DMS153 (cell line): Measurements from ENCODE around the gene ZNF254.
"Not testable (repeated sequence)": the region's sequence is repeated elsewhere in the genome, so short reads cannot be mapped to it uniquely, and the experiment has no call there.

Source experiments
- DNase-seq: peaks from one replicate; lab custom pipeline; 2025; lab: John Stamatoyannopoulos, UW

ZNF254 gene

DNA sequence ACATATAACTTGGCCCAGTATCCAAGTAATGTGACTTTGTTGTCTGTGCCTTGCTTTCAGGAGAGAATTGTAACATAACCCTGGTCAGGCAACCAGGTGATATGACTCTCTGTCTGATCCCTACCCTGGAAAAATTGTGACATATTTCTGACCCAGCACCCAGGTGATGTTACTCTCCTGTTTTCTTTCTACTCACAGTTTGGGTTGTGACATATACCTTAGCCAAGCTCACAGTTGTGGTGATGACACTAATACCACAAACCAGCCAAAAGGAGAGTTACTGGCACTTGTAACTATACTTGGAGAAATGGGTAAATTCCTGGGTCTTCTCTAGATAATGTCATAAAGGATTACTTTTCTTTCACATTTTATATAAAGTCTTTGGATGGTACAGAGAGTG lies 14.3 kb upstream of the ZNF254 start:
- no peak for DNase-seq

DNA sequence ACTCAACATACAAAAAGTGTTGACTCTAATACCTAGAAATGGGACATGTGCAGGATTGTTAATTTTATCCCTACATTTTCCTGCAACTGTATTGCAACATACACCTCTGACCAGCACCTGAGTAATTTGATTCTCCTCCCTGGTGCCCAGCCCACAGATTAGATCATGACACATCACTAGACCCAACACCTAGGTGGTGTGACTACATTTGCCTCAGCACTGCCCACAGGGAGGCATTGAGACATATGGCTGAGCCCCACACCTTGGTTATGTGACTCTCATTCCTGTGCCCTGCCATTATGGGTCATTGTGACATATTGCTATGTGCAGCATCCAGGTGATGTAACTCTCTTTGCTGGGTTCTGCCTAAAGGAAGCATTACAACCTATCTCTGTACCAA lies 13.2 kb upstream of the ZNF254 start:
- DNase-seq = no peak

DNA sequence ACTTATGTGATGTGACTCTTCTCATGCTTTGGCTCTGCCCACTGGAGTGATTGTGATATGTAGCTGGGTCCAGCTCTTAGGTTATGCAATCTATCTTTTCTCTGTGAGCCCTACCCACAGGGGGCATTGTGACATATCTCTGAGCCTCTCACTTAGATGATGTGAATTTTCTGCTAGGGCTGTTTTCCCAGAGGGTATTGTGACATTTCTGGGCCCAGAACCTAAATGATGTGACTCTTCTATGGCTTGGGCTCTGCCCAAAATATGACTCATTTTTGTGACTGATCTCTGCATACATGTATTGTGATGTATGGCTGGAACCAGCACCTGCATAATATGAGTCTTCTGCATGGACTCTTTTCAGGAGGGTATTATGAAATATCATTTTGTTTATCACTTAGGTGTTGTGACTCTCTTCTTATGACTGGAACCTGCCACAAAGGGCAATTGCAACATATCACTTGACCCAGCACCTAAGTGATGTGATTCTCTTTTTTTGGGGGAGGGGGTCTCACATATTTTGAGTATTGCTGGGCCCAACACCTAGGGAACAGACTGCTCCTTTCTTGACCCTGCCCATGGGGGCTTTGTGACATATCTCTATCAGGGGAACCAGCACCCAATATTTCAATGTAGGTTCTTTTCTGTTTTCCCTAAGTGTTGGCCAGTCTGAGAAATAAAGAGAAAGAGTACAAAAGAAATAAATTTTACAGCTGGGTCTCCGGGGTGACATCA lies 12.1 kb upstream of the ZNF254 start:
- DNase-seq = no peak

DNA sequence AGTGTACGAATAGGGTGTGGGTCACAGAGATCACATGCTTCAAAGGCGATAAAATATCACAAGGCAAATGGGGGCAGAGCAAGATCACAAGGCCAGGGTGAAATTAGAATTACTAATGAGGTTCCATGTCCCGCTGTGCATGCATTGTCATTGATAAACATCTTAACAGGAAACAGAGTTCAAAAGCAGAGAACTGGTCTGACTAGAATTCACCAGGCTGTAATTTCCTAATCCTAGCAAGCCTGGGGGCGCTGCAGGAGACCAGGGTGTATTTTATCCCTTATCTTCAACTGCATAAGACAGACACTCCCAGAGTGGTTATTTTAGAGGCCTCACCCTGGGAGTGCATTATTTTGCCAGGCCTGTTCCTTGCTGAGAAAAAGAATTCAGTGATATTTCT lies 11.5 kb upstream of the ZNF254 start:
- DNase-seq = not testable (repeated sequence)

DNA sequence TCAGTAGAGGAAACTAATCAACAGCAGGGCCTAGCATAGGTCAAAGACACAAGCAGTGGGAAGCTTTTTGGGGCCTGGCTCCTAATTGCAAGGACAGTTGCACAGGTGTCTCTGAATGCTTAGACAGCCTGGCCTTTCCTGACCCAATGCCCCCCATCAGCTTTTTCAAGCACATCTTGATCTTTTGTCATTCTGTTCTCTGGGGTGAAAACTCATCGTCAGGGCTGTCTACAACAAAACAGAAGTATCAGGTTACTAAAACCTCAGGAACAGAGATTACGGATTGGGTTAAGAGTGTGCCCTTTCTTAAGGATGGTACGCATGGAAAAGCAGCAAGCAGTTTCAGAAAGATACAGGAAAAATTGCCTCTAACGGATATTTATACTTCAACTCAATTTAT lies 8.3 kb upstream of the ZNF254 start:
- no peak for DNase-seq

DNA sequence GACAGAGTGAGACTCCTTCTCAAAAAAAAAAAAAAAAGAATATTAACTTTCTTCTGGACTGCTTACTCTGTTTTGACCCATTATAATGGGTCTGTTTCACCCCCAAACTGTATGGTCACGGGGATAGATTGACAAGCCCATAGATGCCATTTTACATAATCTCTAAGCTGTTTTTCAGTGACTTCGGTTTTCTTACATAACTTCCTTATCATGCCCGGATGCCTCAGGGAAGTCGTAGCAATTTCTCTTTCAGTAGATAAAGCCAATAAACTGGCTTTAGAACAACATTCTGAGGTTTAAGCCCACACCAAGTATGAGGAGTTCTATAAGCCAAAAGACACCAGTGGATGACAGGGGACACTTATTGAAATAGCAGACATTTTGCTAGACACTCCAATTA lies 5.9 kb upstream of the ZNF254 start:
- DNase-seq = no peak

DNA sequence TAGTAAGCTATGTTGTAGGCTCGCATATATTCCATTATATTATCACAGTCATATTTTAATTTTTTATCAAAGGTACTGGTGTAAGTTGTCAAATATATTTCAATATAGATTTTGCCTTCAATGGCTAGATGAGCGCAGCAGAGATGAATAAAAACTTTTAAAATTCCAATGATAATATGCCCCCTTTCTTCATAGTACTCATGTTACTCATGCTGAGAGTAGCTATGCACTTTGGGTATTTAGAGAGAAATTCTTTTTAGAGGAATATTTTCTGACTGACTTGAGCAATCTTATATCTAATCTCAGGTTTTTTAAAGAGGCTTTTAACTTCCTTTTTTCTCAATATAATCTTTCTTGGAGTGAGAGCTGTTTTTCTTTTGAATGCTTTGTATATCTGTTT lies 11.4 kb downstream of the ZNF254 start:
- DNase-seq = no peak

DNA sequence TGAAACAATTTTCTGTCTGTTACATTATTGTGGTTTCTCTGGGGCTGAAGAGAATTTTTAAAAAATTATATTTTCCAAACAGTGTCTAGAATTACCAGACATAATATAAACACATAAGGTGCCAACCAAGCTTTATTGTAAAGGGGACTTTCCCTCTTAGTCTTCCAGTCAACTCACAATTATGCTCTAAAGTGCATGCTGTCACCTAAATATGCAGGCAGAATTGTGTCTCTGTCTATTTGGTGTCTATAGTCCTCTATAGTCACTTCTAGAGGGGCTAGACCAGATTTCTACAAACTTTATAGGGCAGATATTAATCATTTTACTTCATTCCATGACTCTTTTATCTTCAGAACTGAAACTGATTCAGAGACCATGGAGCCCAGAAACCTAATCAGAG lies 12.8 kb downstream of the ZNF254 start:
- DNase-seq = no peak

DNA sequence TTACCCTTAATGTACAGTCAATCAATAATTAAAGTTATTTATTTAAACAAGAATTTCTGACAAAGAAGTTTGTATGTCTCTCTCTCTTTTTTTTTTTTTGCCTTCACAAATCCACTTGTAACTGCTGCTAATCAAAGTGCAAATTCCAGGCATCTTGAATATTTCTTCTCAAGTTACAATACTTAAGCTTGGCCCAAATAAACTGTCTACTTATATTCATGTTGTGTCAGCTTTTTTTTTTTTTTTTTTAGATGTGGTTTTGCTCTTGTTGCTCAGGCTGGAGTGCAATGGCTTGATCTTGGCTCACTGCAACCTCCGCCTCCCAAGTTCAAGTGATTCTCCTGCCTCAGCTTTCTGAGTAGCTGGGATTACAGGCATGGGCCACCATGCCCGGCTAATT lies 13.6 kb downstream of the ZNF254 start:
- not testable (repeated sequence) for DNase-seq

DNA sequence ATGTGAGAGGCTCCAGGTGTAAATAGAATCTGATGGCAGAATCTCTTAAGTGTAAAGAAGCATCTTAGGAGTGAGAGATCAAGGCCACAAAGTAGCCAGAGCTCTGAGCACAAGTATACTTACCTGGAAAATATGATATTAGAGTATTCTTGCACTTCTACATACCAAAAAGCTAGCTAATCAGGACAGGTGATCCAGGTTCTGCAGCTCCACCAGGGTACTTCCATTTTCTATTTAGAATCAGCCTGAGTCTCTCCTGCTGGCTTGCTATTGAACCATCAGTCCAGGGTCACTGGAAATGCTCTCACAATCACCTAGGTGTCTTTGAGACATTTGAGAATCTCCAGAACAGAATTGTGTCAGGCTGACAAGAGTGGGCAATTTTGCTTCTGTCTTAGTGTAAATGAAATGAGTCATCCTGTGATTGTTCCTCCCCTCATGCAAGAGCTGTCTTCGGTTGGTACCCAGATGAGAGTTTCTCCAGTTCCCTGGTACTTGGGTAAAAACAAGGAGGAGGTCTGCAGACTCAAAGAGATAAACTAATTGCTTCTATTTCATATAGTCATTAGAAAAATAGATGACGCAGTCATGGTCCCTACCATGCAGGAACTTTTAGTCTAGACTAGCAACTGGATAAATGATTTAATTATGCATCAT lies 14.6 kb downstream of the ZNF254 start:
- no peak for DNase-seq

DNA sequence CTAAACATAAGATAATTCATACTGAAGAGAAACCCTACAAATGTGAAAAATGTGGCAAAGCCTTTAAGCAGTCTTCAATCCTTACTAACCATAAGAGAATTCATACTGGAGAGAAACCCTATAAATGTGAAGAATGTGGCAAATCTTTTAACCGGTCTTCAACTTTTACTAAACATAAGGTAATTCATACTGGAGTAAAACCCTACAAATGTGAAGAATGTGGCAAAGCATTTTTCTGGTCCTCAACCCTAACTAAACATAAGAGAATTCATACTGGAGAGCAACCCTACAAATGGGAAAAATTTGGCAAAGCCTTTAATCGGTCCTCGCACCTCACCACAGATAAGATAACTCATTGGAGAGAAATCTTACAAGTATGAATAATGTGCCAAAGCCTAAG lies 40.6 kb downstream of the ZNF254 start:
- no peak for DNase-seq

DNA sequence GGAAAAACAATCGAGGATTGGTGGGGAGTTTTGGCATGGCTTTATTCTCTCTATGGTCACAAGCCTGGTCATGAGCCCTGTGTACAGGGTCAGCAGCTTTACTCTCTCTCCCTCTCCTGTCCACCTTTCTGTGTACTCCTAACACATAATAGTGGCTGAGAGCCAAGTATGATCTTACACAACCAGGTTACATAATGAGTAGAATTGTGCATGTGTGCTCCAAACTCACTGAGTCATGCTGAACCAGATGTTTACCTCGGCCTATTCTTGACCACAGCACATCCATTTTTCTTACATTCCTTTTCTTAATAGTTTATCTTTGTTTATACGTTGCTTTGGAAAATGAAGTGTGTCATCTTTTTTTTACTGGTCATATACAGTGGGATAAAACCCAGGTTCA lies 53.1 kb downstream of the ZNF254 start:
- no peak for DNase-seq

DNA sequence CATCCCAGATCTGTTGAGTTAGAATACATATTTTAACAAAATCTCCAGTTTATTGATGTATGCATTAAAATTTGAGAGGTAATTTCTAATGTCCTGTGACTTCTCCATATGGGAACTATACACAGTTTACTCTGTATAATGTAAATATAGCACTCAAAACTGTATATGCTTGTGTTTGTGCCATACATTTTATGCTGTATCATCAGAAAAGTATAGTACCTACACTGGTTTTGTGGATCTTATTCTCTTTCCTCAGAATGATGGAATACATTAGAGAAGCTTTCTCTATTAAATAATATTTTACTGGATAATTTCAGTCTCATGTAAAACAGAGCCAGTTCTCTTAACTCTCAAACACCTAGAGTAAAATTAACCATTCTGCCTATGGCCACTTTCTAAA lies 53.6 kb downstream of the ZNF254 start:
- DNase-seq = no peak

DNA sequence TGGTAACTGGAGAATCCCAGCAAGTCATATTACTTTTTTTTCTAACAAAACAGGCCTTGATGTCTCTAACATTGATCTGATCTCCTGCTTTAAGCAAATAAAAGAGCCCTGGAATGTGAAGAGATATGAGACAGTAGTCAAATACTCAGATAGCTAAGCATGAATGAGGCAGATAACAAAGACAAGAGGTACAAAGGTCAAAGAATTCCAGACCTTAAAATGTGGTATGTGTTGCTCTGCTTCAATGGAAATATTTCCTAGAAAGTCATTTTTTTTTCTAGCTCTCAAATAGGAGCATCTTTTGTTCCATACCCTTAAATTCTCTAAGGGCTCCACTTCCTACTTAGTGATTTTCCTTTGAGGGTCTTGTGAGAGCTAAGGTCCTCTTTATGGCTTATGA lies 54.6 kb downstream of the ZNF254 start:
- DNase-seq = no peak

DNA sequence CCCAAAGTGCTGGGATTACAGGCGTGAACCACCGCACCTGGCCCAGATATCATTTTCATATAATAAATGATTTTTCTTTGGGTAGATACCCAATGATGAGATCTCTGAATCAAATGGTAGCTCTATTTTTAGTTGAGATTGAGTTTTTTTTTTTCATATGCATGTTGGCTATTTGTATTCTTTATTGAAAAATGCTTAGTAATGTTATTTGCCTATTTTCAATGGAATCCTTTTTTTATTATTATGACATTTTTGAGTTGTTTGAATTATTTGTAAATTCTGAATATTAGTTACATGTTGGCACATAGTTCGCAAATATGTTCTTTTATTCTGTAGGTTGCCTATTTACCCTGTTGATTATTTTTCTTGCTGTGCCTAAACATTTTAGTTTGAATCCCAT lies 55.8 kb downstream of the ZNF254 start:
- no peak for DNase-seq

DNA sequence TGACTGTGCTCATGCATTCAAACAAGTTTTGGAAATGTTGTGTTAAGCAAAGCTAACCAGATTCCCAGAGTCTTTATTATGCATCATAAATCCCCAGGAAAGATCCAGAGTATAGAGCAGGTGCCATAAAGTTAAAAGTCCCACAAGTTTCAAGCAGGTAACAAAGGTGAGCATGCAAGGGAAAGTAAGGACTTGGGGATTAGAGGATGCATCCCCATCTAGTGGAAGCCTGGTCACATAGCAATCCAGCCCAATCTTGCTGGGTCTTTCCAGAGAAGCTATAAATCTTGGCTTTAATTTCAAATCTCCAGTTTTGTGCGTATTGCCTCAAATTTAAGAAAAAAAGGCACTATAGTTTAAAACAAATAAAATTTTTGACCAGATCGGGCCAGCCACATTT lies 72.7 kb downstream of the ZNF254 start:
- DNase-seq = no peak

DNA sequence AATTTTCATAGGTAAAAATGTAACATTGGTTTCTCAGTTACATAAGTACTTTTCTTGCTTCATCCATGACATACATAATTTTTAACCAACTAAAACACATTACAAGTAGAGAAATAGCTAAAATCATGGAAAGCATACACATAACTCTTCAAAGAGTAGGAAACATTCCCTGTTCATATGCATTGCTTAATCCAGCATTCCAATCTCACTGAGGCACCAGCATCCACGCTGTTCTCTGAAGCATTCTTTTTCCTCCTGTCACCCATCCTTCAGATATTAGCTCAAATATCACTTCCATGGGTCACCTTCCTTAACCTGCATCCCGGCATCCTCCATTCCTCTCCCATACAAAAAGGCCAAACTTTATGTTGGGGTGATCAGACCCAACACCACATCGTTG lies 79.1 kb downstream of the ZNF254 start:
- DNase-seq = no peak

DNA sequence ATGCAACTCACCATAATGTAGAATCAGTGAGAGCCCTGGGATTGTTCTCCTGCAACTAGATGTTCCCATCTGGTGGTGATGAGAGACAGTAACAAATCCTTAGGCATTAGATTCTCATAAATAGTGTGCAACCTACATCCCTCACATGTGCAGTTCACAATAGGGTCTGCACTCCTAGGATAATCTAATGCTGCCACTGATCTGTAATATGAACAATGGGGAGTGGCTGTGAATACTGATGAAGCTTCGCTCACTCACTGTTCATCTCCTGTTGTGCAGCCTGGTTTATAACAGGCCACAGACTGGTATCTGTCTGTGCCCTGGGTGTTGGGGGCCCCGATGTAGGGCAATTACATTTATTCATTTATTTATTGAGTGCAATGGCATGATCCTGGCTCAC lies 86.9 kb downstream of the ZNF254 start:
- no peak for DNase-seq

DNA sequence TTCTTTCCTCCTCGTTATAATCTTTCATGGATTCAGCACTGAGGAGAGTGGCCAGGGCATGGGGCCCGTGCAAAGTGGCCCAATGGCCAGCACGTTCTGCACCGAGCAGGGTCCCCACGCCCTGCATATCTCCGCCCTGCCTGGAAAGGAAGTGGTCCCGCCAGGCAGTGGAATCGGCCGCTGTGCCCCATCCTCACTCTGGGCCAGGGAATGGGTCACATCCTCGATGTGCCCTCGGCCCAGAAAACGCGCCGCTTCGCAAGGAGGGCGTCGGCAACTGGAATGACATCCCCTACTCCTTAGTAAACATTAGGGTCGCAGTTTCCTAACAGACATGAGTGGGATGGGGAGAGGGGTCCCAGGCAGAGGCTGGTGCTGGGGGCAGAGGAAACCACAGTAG lies 90.7 kb downstream of the ZNF254 start:
- DNase-seq = no peak

DNA sequence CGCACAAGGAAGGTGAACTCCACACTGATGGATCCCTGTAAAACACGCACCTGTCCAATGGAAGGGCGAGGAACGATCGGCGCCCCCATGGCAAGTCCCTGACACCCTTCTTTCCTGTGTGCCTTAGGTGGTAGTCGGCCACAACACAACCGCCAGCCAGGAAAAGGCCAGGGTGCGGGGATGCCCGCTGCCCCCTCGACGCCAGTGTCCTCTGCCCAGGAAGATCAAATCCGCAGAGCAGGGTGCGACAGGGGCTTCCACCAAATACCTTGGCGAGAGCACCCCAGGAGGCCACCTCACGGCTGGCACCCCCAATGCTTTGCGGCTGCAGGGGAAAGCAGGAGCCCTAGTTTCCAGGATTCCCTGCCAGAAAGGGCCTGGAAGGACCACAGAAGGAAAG lies 91.2 kb downstream of the ZNF254 start:
- DNase-seq = no peak
